GM12801 (cell line): ENCODE data around the gene SLC22A13.

Experiments used
- TF ChIP-seq, protein P1 (sequence below): IDR thresholded peaks from one replicate; pipeline ENCODE4 v1.5.1; 2011; ENCODE audit warnings: control low read depth; ENCODE audit not compliant: insufficient read length; ENCODE audit errors: extremely low read depth

Gene SLC22A13

DNA sequence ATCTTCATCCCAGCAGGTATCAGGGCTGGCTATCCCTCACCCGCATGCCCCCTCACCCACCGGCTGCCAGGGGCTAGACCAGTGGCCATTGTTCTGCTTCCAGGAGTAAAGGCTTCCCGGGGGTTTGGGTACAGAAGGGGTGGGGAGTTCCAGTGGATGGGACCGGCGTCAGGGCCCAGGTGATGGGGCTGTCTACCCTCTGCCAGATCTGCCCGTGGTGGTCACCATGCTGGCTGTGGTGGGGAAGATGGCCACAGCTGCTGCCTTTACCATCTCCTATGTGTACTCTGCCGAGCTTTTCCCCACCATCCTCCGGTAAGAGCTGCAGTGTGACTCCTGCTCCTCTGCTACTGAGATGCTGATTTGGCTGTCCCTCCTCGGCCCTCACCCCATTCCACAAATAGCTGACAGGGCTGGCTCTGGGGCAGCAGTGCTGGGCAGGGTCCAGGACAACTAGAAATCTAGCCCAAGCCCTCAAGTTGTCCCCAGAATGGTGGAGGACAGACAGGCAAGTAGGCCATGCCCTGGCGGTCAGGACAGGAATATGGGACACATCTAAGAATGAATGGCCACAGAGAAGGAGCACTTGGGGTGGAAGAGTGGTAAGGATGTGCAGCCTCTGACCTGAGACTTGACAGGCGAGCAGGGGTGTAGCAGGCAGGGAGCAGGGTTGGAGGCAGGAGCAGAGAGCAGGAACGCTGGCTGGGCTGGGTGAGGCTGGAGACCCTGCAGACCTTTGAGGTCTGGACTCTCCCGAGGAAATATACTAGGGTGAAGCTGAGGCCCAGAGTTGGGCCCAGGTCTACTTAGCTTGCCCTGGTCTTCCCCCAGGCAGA lies 10.7 kb downstream of the SLC22A13 start:
- TF ChIP-seq, protein P1, sequence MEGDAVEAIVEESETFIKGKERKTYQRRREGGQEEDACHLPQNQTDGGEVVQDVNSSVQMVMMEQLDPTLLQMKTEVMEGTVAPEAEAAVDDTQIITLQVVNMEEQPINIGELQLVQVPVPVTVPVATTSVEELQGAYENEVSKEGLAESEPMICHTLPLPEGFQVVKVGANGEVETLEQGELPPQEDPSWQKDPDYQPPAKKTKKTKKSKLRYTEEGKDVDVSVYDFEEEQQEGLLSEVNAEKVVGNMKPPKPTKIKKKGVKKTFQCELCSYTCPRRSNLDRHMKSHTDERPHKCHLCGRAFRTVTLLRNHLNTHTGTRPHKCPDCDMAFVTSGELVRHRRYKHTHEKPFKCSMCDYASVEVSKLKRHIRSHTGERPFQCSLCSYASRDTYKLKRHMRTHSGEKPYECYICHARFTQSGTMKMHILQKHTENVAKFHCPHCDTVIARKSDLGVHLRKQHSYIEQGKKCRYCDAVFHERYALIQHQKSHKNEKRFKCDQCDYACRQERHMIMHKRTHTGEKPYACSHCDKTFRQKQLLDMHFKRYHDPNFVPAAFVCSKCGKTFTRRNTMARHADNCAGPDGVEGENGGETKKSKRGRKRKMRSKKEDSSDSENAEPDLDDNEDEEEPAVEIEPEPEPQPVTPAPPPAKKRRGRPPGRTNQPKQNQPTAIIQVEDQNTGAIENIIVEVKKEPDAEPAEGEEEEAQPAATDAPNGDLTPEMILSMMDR: no peak

DNA sequence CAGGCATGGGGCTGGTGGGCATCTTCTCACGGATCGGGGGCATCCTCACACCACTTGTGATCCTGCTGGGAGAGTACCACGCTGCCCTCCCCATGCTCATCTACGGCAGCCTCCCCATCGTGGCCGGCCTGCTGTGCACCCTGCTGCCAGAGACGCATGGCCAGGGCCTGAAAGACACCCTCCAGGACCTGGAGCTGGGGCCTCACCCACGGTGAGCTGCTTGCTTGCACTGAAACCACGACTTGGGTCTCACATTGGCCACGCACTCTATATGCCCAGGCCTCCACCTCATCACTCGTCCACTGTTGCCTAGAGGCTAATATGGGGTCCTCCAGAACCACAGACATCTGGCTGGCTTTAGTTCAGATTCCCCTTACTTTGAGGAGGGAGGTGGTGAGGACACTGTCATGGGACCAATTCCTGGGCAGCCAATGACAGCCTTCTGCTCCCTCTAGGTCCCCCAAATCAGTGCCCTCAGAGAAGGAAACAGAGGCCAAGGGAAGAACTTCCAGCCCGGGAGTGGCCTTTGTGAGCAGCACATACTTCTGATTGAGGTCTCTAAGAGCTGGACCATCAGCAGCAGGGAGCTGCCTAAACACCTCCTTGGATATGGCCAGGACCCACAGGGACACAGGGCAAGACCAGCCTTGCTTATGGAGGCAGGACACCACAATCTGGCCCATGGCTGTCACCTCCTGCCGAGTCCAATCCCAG lies 11.5 kb downstream of the SLC22A13 start:
- TF ChIP-seq, protein P1: no peak

DNA sequence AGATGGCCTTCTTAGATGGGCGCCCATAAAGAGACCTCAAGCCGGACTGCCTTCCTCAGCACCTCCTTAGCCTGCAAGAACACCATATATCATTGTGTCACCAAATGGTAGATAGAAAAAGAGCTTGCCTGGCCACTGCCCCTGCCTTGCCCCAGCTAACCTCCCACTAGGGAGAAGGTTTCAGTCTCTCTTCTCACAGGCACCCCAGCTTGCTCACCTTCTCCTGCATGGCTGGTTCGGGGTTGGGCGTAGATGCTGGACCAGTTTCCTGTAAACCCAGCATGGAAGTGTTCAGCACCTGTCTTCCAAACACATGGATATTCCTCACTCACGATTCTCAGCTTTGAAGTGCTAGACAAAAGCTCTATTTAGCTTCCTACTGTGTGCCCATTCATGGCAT lies 13.2 kb downstream of the SLC22A13 start:
- TF ChIP-seq, protein P1: no peak

DNA sequence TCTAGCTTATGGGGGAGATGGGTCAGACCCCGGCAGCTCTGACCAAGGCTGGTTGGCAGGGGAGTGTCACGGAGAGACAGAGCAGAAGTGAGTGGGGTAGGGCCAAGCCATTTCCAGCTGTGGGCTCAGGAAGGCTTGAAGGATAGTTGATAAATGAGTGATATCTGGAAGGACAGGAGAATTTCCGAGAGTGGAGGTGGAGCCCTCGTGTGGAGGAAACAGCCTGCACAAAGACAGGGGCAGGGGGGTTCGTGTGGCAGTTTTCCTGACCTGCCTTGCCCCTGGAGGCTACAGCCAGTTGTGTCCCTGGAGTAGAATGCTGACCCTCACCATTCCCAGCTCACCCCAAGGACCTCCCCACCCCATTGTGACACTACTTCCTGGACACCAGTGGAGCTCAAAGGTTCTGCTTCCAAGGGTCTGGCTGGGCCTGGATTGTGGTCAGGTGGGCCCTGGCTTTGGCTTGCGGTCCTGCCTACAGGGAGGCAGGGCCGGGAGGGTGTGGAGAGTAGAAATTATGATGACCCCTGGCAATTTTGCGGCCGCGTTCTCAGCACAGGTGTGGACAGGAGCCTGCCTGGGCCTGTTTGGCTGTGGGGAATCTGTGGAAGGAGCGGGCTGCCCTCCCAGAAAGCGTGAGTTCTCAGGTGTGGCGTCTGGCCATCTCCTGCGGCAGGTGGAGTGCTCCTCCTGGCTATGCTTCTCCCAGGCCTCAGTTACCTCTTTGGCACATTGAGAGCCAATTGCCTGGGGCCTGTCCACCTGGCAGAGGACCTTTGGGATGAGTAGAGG lies 16.5 kb downstream of the SLC22A13 start, which contains the start of gene SLC22A14:
Gene SLC22A14 (plus strand): TSS at position 400 of the 792 bp plus-strand sequence. CDS start 23,733 bp downstream, outside the sequence.
- TF ChIP-seq, protein P1: no peak

DNA sequence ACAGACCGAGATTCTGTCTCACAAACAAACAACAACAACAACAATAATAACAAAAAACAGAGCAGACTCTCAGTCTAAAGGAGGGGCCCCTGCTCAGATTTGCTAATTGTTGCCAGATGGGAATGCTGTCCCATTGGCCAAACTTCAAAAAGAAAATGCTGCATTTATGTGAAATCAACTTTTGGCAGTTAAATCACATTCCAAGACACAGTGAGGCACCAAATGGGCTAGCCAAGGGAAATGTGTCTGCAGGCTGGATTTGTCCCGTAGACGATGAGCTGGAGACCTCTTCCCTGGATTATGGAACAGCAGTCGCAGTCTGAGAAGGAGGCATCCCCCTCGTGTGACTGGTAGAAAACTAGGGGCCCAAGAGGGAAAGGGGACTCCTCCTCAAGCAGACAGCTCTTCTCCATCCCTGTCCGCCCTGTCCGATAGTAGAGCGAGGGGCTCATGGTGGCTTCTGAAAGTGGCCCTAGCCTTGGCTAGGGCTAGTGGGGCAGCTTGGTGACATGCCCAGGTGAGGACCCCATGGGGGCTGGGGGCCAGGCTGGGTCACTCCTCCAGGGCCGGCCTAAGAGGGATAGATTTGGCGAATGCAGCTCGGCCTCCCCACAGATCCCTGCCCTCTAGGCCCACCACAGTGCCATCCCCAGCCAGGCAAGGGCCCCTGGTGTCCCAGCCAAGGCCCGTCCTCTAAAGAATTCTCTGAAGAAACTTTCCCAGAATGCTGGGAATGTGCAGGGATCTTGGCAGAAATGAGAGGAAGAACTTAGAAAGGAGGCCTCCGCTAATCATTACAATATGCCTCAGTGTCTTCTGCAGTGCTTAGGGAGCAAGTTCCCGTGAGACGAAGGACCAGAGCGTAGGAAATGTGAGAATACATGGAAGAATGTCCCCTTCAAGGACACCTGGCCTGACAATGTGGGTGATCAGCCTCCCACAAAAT lies 18.5 kb downstream of the SLC22A13 start:
- TF ChIP-seq, protein P1: no peak

DNA sequence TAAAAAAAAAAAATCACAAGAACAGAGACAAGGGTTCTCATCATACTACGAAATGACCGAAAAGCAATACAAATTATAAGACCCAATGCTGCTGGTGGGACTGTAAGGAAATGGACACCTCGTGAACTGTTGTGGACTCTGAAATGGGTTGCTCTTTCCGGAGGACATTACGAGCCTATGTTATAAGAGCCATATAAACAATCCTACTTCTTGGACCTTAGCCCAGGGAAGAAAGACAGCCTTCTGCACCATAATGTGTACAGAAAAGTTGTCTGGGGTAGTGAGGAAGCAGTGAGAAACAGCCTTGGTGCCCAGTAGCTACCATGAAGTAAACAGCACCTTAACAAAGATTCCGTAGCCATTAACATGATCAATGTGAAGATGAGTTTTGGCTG lies 19.1 kb downstream of the SLC22A13 start:
- TF ChIP-seq, protein P1: no peak
